ENCODE measurements around the gene GLP1R.

Gene GLP1R

DNA sequence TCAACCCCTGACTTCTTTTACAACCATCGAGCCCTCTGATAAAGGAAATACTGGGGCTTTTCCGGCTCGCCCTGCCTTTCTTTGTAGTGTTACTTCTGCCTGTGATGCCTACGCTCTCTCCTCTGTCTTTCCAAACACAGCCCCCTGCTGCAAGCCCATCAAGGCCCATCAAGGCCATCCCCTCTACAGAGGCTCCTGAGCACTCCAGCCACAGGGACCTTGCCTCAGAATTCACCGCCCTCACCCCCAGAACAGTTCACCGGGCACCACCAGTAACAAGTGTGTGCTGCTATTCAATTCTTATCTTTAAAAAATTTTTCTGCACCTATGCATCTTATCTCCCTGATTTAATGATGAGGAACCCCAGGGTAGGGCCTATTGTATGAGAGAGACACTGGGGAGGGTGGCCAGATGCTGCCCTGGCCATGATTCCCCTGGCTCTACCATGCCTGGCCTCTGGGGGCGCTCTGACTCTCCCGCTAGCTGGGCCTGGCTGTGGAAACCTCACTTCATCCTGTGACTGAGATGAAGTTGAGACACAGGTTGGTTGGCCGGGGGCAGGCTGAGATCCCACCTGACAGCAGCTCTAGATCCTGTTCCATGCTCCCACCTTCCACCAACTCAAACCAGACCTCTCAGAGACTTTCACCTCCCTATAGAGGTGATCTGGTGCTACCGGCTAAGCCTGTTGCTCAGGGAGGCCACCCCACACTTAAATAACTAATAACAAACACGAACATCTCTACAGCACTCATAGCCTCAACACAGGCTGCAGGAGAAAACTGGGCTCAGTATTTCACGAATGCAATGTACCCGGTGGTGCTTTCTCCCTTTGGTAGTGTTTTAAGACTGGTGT lies 19.2 kb upstream of the GLP1R start:
- Histone ChIP-seq H4K20me1 (ENCODE audit: insufficient read depth, low read length) (no peaks in the 10 kb centered on the region), H3K79me2 (ENCODE audit: insufficient read depth, low read length) (no peaks in the 10 kb centered on the region), H3K27me3 (ENCODE audit: insufficient read depth, low read length, poor library complexity) (peaks cover 11% of the 10 kb centered on the region), H3K9ac (ENCODE audit: low read depth, low read length) (no peak overlapping the region), H2AFZ (ENCODE audit: low read depth, low read length) (no peak overlapping the region), H3K4me3 (ENCODE audit: low read depth in 1 of 2, low read length in 2 of 2) (no peak overlapping the region), H3K27ac (ENCODE audit: low read length) (no peak overlapping the region), H3K4me2 (ENCODE audit: insufficient read depth, low read length) (no peak overlapping the region), H3K4me1 (ENCODE audit: insufficient read depth, low read length) (no peaks in the 10 kb centered on the region), H3K9me3 (ENCODE audit: insufficient read depth, low read length, severe bottlenecking) (no peaks in the 10 kb centered on the region), H3K36me3 (ENCODE audit: insufficient read depth, low read length) (no peaks in the 10 kb centered on the region)
- TF ChIP-seq, protein P1, sequence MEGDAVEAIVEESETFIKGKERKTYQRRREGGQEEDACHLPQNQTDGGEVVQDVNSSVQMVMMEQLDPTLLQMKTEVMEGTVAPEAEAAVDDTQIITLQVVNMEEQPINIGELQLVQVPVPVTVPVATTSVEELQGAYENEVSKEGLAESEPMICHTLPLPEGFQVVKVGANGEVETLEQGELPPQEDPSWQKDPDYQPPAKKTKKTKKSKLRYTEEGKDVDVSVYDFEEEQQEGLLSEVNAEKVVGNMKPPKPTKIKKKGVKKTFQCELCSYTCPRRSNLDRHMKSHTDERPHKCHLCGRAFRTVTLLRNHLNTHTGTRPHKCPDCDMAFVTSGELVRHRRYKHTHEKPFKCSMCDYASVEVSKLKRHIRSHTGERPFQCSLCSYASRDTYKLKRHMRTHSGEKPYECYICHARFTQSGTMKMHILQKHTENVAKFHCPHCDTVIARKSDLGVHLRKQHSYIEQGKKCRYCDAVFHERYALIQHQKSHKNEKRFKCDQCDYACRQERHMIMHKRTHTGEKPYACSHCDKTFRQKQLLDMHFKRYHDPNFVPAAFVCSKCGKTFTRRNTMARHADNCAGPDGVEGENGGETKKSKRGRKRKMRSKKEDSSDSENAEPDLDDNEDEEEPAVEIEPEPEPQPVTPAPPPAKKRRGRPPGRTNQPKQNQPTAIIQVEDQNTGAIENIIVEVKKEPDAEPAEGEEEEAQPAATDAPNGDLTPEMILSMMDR (IDR thresholded peaks at IDR 0.05; ENCODE audit: borderline replicate concordance, extremely low read depth, low read length, poor library complexity, severe bottlenecking) = peak; percentile 81
- TF ChIP-seq EZH2 (IDR thresholded peaks at IDR 0.05; ENCODE audit: borderline replicate concordance, low read depth, low read length, severe bottlenecking) = no peak
- ATAC-seq (ENCODE audit: insufficient read depth, low read depth) = peak; percentile 93
- peak; percentile 56 for DNase-seq

DNA sequence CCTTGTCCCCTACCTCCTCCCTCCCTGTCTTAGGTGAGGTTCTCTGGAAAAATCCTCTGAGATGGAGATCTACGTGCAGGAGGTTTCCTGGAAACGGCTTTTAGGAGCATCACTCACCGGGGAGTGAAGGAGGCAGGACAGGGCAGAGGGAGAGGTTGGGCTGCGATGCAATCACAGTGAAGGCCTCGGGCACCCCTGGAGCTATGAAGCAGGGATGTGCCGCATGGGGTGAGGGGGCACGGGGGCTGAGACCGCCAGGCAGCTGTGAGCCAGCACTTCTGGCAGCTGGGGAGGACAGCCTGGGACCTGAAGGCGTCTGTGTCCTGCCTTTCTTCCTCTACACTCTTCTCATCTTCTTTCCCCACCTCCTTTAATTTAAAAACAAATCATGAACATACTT lies 12.9 kb upstream of the GLP1R start:
- Histone ChIP-seq H4K20me1 (ENCODE audit: insufficient read depth, low read length) (no peaks in the 10 kb centered on the region), H3K79me2 (ENCODE audit: insufficient read depth, low read length) (no peaks in the 10 kb centered on the region), H3K36me3 (ENCODE audit: insufficient read depth, low read length) (no peaks in the 10 kb centered on the region), H2AFZ (ENCODE audit: low read depth, low read length) (no peak overlapping the region), H3K4me2 (ENCODE audit: insufficient read depth, low read length) (no peak overlapping the region), H3K4me1 (ENCODE audit: insufficient read depth, low read length) (no peaks in the 10 kb centered on the region), H3K27ac (ENCODE audit: low read length) (no peak overlapping the region), H3K4me3 (ENCODE audit: low read depth in 1 of 2, low read length in 2 of 2) (no peak overlapping the region), H3K27me3 (ENCODE audit: insufficient read depth, low read length, poor library complexity) (peaks cover 25% of the 10 kb centered on the region), H3K9me3 (ENCODE audit: insufficient read depth, low read length, severe bottlenecking) (no peaks in the 10 kb centered on the region), H3K9ac (ENCODE audit: low read depth, low read length) (no peak overlapping the region)
- ATAC-seq (ENCODE audit: insufficient read depth, low read depth) (no peak), DNase-seq (no peak)
- TF ChIP-seq EZH2 (IDR thresholded peaks at IDR 0.05; ENCODE audit: borderline replicate concordance, low read depth, low read length, severe bottlenecking) = no peak
- TF ChIP-seq, protein P1 (IDR thresholded peaks at IDR 0.05; ENCODE audit: borderline replicate concordance, extremely low read depth, low read length, poor library complexity, severe bottlenecking) = no peak

DNA sequence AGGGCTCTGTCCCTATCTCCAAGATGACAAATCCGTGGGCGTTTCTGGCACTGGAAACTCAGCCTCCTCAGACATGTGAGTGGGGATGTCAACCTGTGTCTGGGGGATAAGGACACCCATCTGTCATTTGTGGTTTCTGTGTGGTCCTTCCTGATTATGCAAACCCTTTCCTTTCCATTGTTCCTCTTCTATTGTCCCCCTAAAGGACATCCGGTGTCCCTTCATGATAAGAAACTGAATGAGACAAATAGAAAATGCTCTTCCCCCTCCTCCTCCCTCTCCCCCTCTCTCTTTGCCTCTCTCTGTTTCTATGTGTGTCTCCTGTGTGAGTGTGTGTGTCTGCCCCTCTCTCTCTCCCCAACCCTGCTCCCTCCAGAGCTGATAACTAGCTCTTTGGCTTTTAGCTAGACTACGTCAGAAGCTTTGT lies 11.5 kb upstream of the GLP1R start:
- TF ChIP-seq EZH2 (IDR thresholded peaks at IDR 0.05; ENCODE audit: borderline replicate concordance, low read depth, low read length, severe bottlenecking) = no peak
- TF ChIP-seq, protein P1 (IDR thresholded peaks at IDR 0.05; ENCODE audit: borderline replicate concordance, extremely low read depth, low read length, poor library complexity, severe bottlenecking) = no peak
- DNase-seq (no peak), ATAC-seq (ENCODE audit: insufficient read depth, low read depth) (no peak)
- H2AFZ ChIP-seq (ENCODE audit: low read depth, low read length) = no peak overlapping the region
- H3K9ac ChIP-seq (ENCODE audit: low read depth, low read length) = no peak overlapping the region
- H3K9me3 ChIP-seq (ENCODE audit: insufficient read depth, low read length, severe bottlenecking) = no peaks in the 10 kb centered on the region
- H3K4me2 ChIP-seq (ENCODE audit: insufficient read depth, low read length) = no peak overlapping the region
- peaks cover 25% of the 10 kb centered on the region for H3K27me3 ChIP-seq (ENCODE audit: insufficient read depth, low read length, poor library complexity)
- no peaks in the 10 kb centered on the region for H3K36me3 ChIP-seq (ENCODE audit: insufficient read depth, low read length)
- no peak overlapping the region for H3K27ac ChIP-seq (ENCODE audit: low read length)
- no peak overlapping the region for H3K4me3 ChIP-seq (ENCODE audit: low read depth in 1 of 2, low read length in 2 of 2)
- H3K4me1 ChIP-seq (ENCODE audit: insufficient read depth, low read length) = no peaks in the 10 kb centered on the region
- H3K79me2 ChIP-seq (ENCODE audit: insufficient read depth, low read length) = no peaks in the 10 kb centered on the region
- no peaks in the 10 kb centered on the region; the same call in 1 of the 2 replicates for H4K20me1 ChIP-seq (ENCODE audit: insufficient read depth, low read length)

Data from DND-41 (cell line).